Activated T-helper 1 cell treated with anti-CD3 and anti-CD28 coated beads, Interleukin-12 subunit alpha, Interleukin-12 subunit beta, Interleukin-2, Interleukin-4 antibody, amounts not matched to agents 30 ng/mL and 10 ng/mL and 1 ng/mL, durations not matched to agents 14 hours and 24 hours and 36 hours (primary cell): ENCODE data around the gene UNC119. TPM values are rescaled to one million over a fixed set of nuclear protein-coding genes. Genes with fewer than 3 reads are reported as not detected.
"Not testable (repeated sequence)": the region's sequence is repeated elsewhere in the genome, so short reads cannot be mapped to it uniquely, and the experiment has no call there.

Experiments
- DNase-seq: peaks from one replicate; pipeline ENCODE4 v3.0.0; 2021; ENCODE audit warnings: low spot score
- H3K27ac Mint-ChIP-seq: one replicate; pipeline ENCODE4 v1.8.0; 2021; ENCODE audit warnings: mild to moderate bottlenecking, mixed read lengths
- H3K27me3 Mint-ChIP-seq: one replicate; pipeline ENCODE4 v1.8.0; 2022; ENCODE audit warnings: mild to moderate bottlenecking, moderate library complexity, mixed read lengths; ENCODE audit not compliant: insufficient read depth
- H3K36me3 Mint-ChIP-seq: one replicate; pipeline ENCODE4 v1.8.0; 2021; ENCODE audit warnings: low read depth, mixed read lengths
- H3K4me1 Mint-ChIP-seq: one replicate; pipeline ENCODE4 v1.8.0; 2021; ENCODE audit warnings: low read depth, mixed read lengths
- H3K4me3 Mint-ChIP-seq: one replicate; pipeline ENCODE4 v1.8.0; 2021; ENCODE audit warnings: mild to moderate bottlenecking, moderate library complexity, mixed read lengths
- H3K9me3 Mint-ChIP-seq: one replicate; pipeline ENCODE4 v1.8.0; 2021; ENCODE audit warnings: mixed read lengths
- intact Hi-C: fragments of 100-400 bp; cut with micrococcal nuclease; formaldehyde crosslinking; loops from one replicate; pipeline ENCODE4 v1.15.1; 2024
- total RNA-seq: library from RNA; stranded (reverse); gene quantifications from 2 replicates; pipeline ENCODE4 v1.2.3, GENCODE V29; 2022

Gene UNC119
- total RNA-seq, 1 donor from 2014 or later: 63.9 TPM

GRCh38 chr17:28523186-28523585, 29.2 kb downstream of the UNC119 start:
- peaks cover 4% of the 10 kb centered on the region for H3K4me1 Mint-ChIP-seq
- no peak overlapping the region for H3K27ac Mint-ChIP-seq
- peaks cover 5% of the 10 kb centered on the region for H3K27me3 Mint-ChIP-seq
- no peaks in the 10 kb centered on the region for H3K36me3 Mint-ChIP-seq
- H3K4me3 Mint-ChIP-seq: no peak overlapping the region
- intact Hi-C loops: no loop called here
- DNase-seq: no peak
- no peaks in the 10 kb centered on the region for H3K9me3 Mint-ChIP-seq

GRCh38 chr17:28522281-28522680, 30.1 kb downstream of the UNC119 start:
- H3K4me1 Mint-ChIP-seq, H3K4me3 Mint-ChIP-seq, H3K27me3 Mint-ChIP-seq, H3K9me3 Mint-ChIP-seq, H3K27ac Mint-ChIP-seq, H3K36me3 Mint-ChIP-seq, DNase-seq, intact Hi-C loops: not testable (repeated sequence)

GRCh38 chr17:28521311-28522085, 30.9 kb downstream of the UNC119 start:
- intact Hi-C loops: no loop called here
- Mint-ChIP-seq H3K27ac (no peak overlapping the region), H3K27me3 (peaks cover 6% of the 10 kb centered on the region), H3K4me3 (no peak overlapping the region), H3K9me3 (no peaks in the 10 kb centered on the region), H3K36me3 (no peaks in the 10 kb centered on the region), H3K4me1 (peaks cover 4% of the 10 kb centered on the region)
- no peak for DNase-seq

- no peak overlapping the region for H3K27ac Mint-ChIP-seq
- H3K4me1 Mint-ChIP-seq: peaks cover 4% of the 10 kb centered on the region
- no peak overlapping the region for H3K4me3 Mint-ChIP-seq
- no peaks in the 10 kb centered on the region for H3K36me3 Mint-ChIP-seq
- no peak for DNase-seq
- intact Hi-C loops: no loop called here
- peaks cover 6% of the 10 kb centered on the region for H3K27me3 Mint-ChIP-seq
- peaks cover 4% of the 10 kb centered on the region for H3K9me3 Mint-ChIP-seq
These were observed 31.7 kb downstream of the UNC119 start for GRCh38 chr17:28520687-28521086.

GRCh38 chr17:28519236-28519635, 33.2 kb downstream of the UNC119 start:
- peaks cover 6% of the 10 kb centered on the region for H3K27me3 Mint-ChIP-seq
- intact Hi-C loops: no loop called here
- peaks cover 4% of the 10 kb centered on the region for H3K4me1 Mint-ChIP-seq
- H3K9me3 Mint-ChIP-seq: peaks cover 4% of the 10 kb centered on the region
- no peak for DNase-seq
- H3K4me3 Mint-ChIP-seq: no peak overlapping the region
- H3K27ac Mint-ChIP-seq: no peak overlapping the region
- no peaks in the 10 kb centered on the region for H3K36me3 Mint-ChIP-seq

- Mint-ChIP-seq H3K27ac (no peak overlapping the region), H3K27me3 (peaks cover 6% of the 10 kb centered on the region), H3K4me3 (no peak overlapping the region), H3K9me3 (peaks cover 4% of the 10 kb centered on the region), H3K36me3 (no peaks in the 10 kb centered on the region), H3K4me1 (peaks cover 4% of the 10 kb centered on the region)
- intact Hi-C loops: no loop called here
- DNase-seq: no peak
These were observed 33.8 kb downstream of the UNC119 start for GRCh38 chr17:28518578-28518977.

- Mint-ChIP-seq H3K4me3 (no peak overlapping the region), H3K27me3 (peaks cover 6% of the 10 kb centered on the region), H3K9me3 (peaks cover 4% of the 10 kb centered on the region), H3K4me1 (peaks cover 4% of the 10 kb centered on the region), H3K36me3 (no peaks in the 10 kb centered on the region), H3K27ac (no peak overlapping the region)
- DNase-seq: no peak
- intact Hi-C loops: no loop called here
These were observed 34.3 kb downstream of the UNC119 start for GRCh38 chr17:28518132-28518531.

GRCh38 chr17:28515518-28515917, 36.9 kb downstream of the UNC119 start:
- Mint-ChIP-seq H3K27ac (no peak overlapping the region), H3K9me3 (peaks cover 4% of the 10 kb centered on the region), H3K4me1 (peaks cover 4% of the 10 kb centered on the region), H3K4me3 (no peak overlapping the region), H3K27me3 (peaks cover 8% of the 10 kb centered on the region), H3K36me3 (no peaks in the 10 kb centered on the region)
- intact Hi-C loops: no loop called here
- no peak for DNase-seq

- peaks cover 4% of the 10 kb centered on the region for H3K9me3 Mint-ChIP-seq
- peaks cover 4% of the 10 kb centered on the region for H3K4me1 Mint-ChIP-seq
- intact Hi-C loops: no loop called here
- DNase-seq: no peak
- H3K4me3 Mint-ChIP-seq: no peak overlapping the region
- no peak overlapping the region for H3K27ac Mint-ChIP-seq
- H3K27me3 Mint-ChIP-seq: peaks cover 8% of the 10 kb centered on the region
- H3K36me3 Mint-ChIP-seq: no peaks in the 10 kb centered on the region
These were observed 37.8 kb downstream of the UNC119 start for GRCh38 chr17:28514561-28515002.

GRCh38 chr17:28513476-28513875, 38.9 kb downstream of the UNC119 start:
- intact Hi-C loops: no loop called here
- DNase-seq: no peak
- Mint-ChIP-seq H3K4me1 (no peaks in the 10 kb centered on the region), H3K36me3 (no peaks in the 10 kb centered on the region), H3K4me3 (no peak overlapping the region), H3K9me3 (peaks cover 4% of the 10 kb centered on the region), H3K27me3 (peaks cover 5% of the 10 kb centered on the region), H3K27ac (no peak overlapping the region)

GRCh38 chr17:28511858-28512461, 40.5 kb downstream of the UNC119 start:
- Mint-ChIP-seq H3K4me3 (no peak overlapping the region), H3K9me3 (peaks cover 4% of the 10 kb centered on the region)

GRCh38 chr17:28509789-28510188, 42.6 kb downstream of the UNC119 start:
- Mint-ChIP-seq H3K36me3 (no peaks in the 10 kb centered on the region), H3K27ac (no peak overlapping the region), H3K4me3 (no peak overlapping the region), H3K9me3 (no peaks in the 10 kb centered on the region), H3K27me3 (peaks cover 4% of the 10 kb centered on the region), H3K4me1 (no peaks in the 10 kb centered on the region)
- intact Hi-C loops: no loop called here
- DNase-seq: no peak

More at GRCh38 chr17:28511858-28512461, 40.5 kb downstream of the UNC119 start:
- DNase-seq: no peak
- Mint-ChIP-seq H3K36me3 (no peaks in the 10 kb centered on the region), H3K27me3 (peaks cover 4% of the 10 kb centered on the region), H3K27ac (no peak overlapping the region), H3K4me1 (no peaks in the 10 kb centered on the region)
- intact Hi-C loops: no loop called here

GRCh38 chr17:28508211-28508724, 44.2 kb downstream of the UNC119 start:
- intact Hi-C loops: no loop called here
- H3K9me3 Mint-ChIP-seq: no peaks in the 10 kb centered on the region

More at GRCh38 chr17:28508211-28508724, 44.2 kb downstream of the UNC119 start:
- no peak for DNase-seq
- no peaks in the 10 kb centered on the region for H3K4me1 Mint-ChIP-seq
- no peaks in the 10 kb centered on the region for H3K36me3 Mint-ChIP-seq
- no peak overlapping the region for H3K4me3 Mint-ChIP-seq
- H3K27me3 Mint-ChIP-seq: peaks cover 4% of the 10 kb centered on the region
- H3K27ac Mint-ChIP-seq: no peak overlapping the region
